H9 (cell line): ENCODE measurements around the gene PRR5L. TPM values are rescaled to one million over a fixed set of nuclear protein-coding genes. Genes with fewer than 3 reads are reported as not detected.

Experiments used
- DNase-seq: peaks from one replicate; pipeline ENCODE4 v3.0.0-alpha.2; 2017
- H2AFZ ChIP-seq: one replicate; pipeline ENCODE4 v1.6.1; 2013; ENCODE audit warnings: mild to moderate bottlenecking, low read length, control low read depth, moderate library complexity
- H2AK5ac ChIP-seq: 2 replicates; pipeline ENCODE4 v1.6.1; 2013; ENCODE audit warnings: low read length, control low read depth, mixed read lengths; ENCODE audit not compliant: insufficient read length
- H2BK120ac ChIP-seq: one replicate; pipeline ENCODE4 v1.6.1; 2013; ENCODE audit warnings: low read depth, mild to moderate bottlenecking, low read length, control low read depth, inconsistent platforms; ENCODE audit not compliant: poor library complexity, severe bottlenecking
- H2BK12ac ChIP-seq: 2 replicates; pipeline ENCODE4 v1.6.1; 2013; ENCODE audit warnings: low read length, control low read depth, mixed read lengths, low read depth; ENCODE audit not compliant: insufficient read length
- H2BK15ac ChIP-seq: 2 replicates; pipeline ENCODE4 v1.6.1; 2013; ENCODE audit warnings: low read depth, low read length, control low read depth
- H2BK20ac ChIP-seq: one replicate; pipeline ENCODE4 v1.6.1; 2013; ENCODE audit warnings: low read depth, mild to moderate bottlenecking, low read length, control low read depth, inconsistent platforms; ENCODE audit not compliant: poor library complexity, severe bottlenecking
- H2BK5ac ChIP-seq: 2 replicates; pipeline ENCODE4 v1.6.1; 2013; ENCODE audit warnings: low read length, control low read depth, mixed read lengths; ENCODE audit not compliant: insufficient read length
- H3K14ac ChIP-seq: 2 replicates; pipeline ENCODE4 v1.6.1; 2013; ENCODE audit warnings: low read length, control low read depth; ENCODE audit not compliant: insufficient read depth
- H3K18ac ChIP-seq: 2 replicates; pipeline ENCODE4 v1.6.1; 2013; ENCODE audit warnings: low read depth, mild to moderate bottlenecking, mixed read lengths, low read length, control low read depth; ENCODE audit not compliant: insufficient read length
- H3K23ac ChIP-seq: 2 replicates; pipeline ENCODE4 v1.6.1; 2013; ENCODE audit warnings: low read length, control low read depth, mixed read lengths, low read depth; ENCODE audit not compliant: insufficient read length
- H3K23me2 ChIP-seq: 2 replicates; pipeline ENCODE4 v1.6.1; 2013; ENCODE audit warnings: low read depth, mild to moderate bottlenecking, mixed read lengths, low read length, control low read depth; ENCODE audit not compliant: insufficient read length, poor library complexity, severe bottlenecking
- H3K27ac ChIP-seq: 2 replicates; pipeline ENCODE4 v1.5.1; 2013; ENCODE audit warnings: low read length, control low read depth, mixed read lengths, low read depth; ENCODE audit not compliant: insufficient read length
- H3K27me3 ChIP-seq: 2 replicates; pipeline ENCODE4 v1.6.1; 2013; ENCODE audit warnings: low read length, control low read depth, inconsistent platforms; ENCODE audit not compliant: insufficient read depth
- H3K4ac ChIP-seq: 2 replicates; pipeline ENCODE4 v1.6.1; 2013; ENCODE audit warnings: low read depth, mild to moderate bottlenecking, control low read depth, inconsistent platforms, low read length, moderate library complexity
- H3K4me1 ChIP-seq: 2 replicates; pipeline ENCODE4 v1.6.1; 2013; ENCODE audit warnings: low read length, control low read depth, inconsistent platforms; ENCODE audit not compliant: insufficient read depth
- H3K4me2 ChIP-seq: 2 replicates; pipeline ENCODE4 v1.6.1; 2013; ENCODE audit warnings: low read length, control low read depth, mixed read lengths; ENCODE audit not compliant: insufficient read length, insufficient read depth
- H3K56ac ChIP-seq: 2 replicates; pipeline ENCODE4 v1.6.1; 2013; ENCODE audit warnings: low read depth, mild to moderate bottlenecking, mixed read lengths, low read length, control low read depth; ENCODE audit not compliant: insufficient read length
- H3K79me1 ChIP-seq: 2 replicates; pipeline ENCODE4 v1.6.1; 2013; ENCODE audit warnings: low read depth, mild to moderate bottlenecking, moderate library complexity, low read length, control low read depth, inconsistent platforms; ENCODE audit not compliant: insufficient read depth, poor library complexity, severe bottlenecking
- H3K79me2 ChIP-seq: 2 replicates; pipeline ENCODE4 v1.6.1; 2013; ENCODE audit warnings: low read length, control low read depth, inconsistent platforms; ENCODE audit not compliant: insufficient read depth
- H3K9ac ChIP-seq: 2 replicates; pipeline ENCODE4 v1.6.1; 2013; ENCODE audit warnings: low read length, control low read depth, mixed read lengths; ENCODE audit not compliant: insufficient read length; ENCODE audit errors: extremely low read depth
- H3K9me3 ChIP-seq: one replicate; pipeline ENCODE4 v1.6.1; 2013; ENCODE audit warnings: low read depth, low read length, inconsistent platforms; ENCODE audit not compliant: control insufficient read depth
- H3T11ph ChIP-seq: one replicate; pipeline ENCODE4 v1.6.1; 2013; ENCODE audit warnings: mild to moderate bottlenecking, low read length, control low read depth, inconsistent platforms
- H4K20me1 ChIP-seq: one replicate; pipeline ENCODE4 v1.6.1; 2013; ENCODE audit not compliant: control insufficient read depth, insufficient read length, insufficient read depth
- H4K5ac ChIP-seq: 2 replicates; pipeline ENCODE4 v1.6.1; 2013; ENCODE audit warnings: low read depth, mild to moderate bottlenecking, mixed read lengths, low read length, control low read depth; ENCODE audit not compliant: insufficient read length
- H4K8ac ChIP-seq: replicated peaks from 2 replicates; pipeline ENCODE4 v1.6.1; 2013; ENCODE audit warnings: low read length, control low read depth, mixed read lengths, low read depth; ENCODE audit not compliant: insufficient read length
- H4K91ac ChIP-seq: 2 replicates; pipeline ENCODE4 v1.6.1; 2013; ENCODE audit warnings: low read depth, mild to moderate bottlenecking, moderate library complexity, mixed read lengths, low read length, control low read depth; ENCODE audit not compliant: insufficient read length
- H3K27ac Mint-ChIP-seq, 3 experiments: 2 replicates in 2 of 3; 3 replicates in 1 of 3; pipeline ENCODE4 v1.8.0; 2020 to 2021; ENCODE audit warnings: mixed read lengths in 3 of 3, mild to moderate bottlenecking in 1 of 3, moderate library complexity in 1 of 3
- H3K27me3 Mint-ChIP-seq: 2 replicates; pipeline ENCODE4 v1.8.0; 2021; ENCODE audit warnings: low read depth, mild to moderate bottlenecking, moderate library complexity, mixed read lengths
- H3K36me3 Mint-ChIP-seq, 3 experiments: 2 replicates in 2 of 3; 3 replicates in 1 of 3; pipeline ENCODE4 v1.8.0; 2020 to 2021; ENCODE audit warnings: low read depth in 3 of 3, mixed read lengths in 3 of 3; ENCODE audit not compliant: insufficient read depth in 1 of 3
- H3K4me1 Mint-ChIP-seq, 2 experiments: 2 replicates each; pipeline ENCODE4 v1.8.0; 2020; ENCODE audit warnings: mixed read lengths in 2 of 2
- H3K4me3 Mint-ChIP-seq, 2 experiments: 2 replicates in 1 of 2; 3 replicates in 1 of 2; pipeline ENCODE4 v1.8.0; 2020 to 2021; ENCODE audit warnings: mild to moderate bottlenecking in 2 of 2, mixed read lengths in 2 of 2, moderate library complexity in 1 of 2
- H3K9me3 Mint-ChIP-seq, 2 experiments: 2 replicates in 1 of 2; 3 replicates in 1 of 2; pipeline ENCODE4 v1.8.0; 2020; ENCODE audit warnings: mild to moderate bottlenecking in 2 of 2, mixed read lengths in 2 of 2, moderate library complexity in 1 of 2
- CTCF ChIP-seq: fragments of 200-600 bp; sonication (generic); conservative IDR thresholded peaks from 3 replicates; pipeline ENCODE4 v1.8.0; 2021; ENCODE audit warnings: antibody characterized with exemption, mild to moderate bottlenecking
- WGBS: extraction: QIAGEN DNeasy Blood & Tissue Kit; methylation state at CpG from one replicate; pipeline ENCODE4 v1.1.7; 2013; ENCODE audit warnings: missing lambda C conversion rate, low lambda C conversion rate, mixed read lengths; ENCODE audit not compliant: insufficient read length; ENCODE audit errors: extremely low coverage; 5-methylcytosine and 5-hydroxymethylcytosine counted together
- total RNA-seq: library from RNA; stranded (reverse); gene quantifications from 2 replicates; pipeline ENCODE4 v1.2.1, GENCODE V29; 2021

Gene PRR5L
- total RNA-seq, 1 experiment from 2014 or later = 5.6 TPM

GRCh38 chr11:36345084-36345511 is 49.0 kb downstream of the PRR5L start:
- Mint-ChIP-seq H3K36me3 (no peaks in the 10 kb centered on the region), H3K9me3 (no peaks in the 10 kb centered on the region), H3K27me3 (peaks cover 3% of the 10 kb centered on the region), H3K4me1 (peaks cover 4 to 6% of the 10 kb centered on the region in 2 experiments; a peak in 3 of 4 replicates), H3K27ac (peak overlapping the region in 1 of 3 experiments; percentile 21; a peak in 1 of 7 replicates), H3K4me3 (no peak overlapping the region)
- H2BK15ac ChIP-seq = no peak overlapping the region
- H3K27me3 ChIP-seq = no peaks in the 10 kb centered on the region
- H3K9ac ChIP-seq = no peak overlapping the region
- H3K4me2 ChIP-seq = no peak overlapping the region
- H3K23me2 ChIP-seq = no peaks in the 10 kb centered on the region
- H3K79me1 ChIP-seq = no peaks in the 10 kb centered on the region
- no peaks in the 10 kb centered on the region for H4K20me1 ChIP-seq
- no peak overlapping the region for H3K23ac ChIP-seq
- H2BK5ac ChIP-seq = no peak overlapping the region
- no peaks in the 10 kb centered on the region for H3K79me2 ChIP-seq
- H4K5ac ChIP-seq = no peak overlapping the region
- no peak overlapping the region for H2BK20ac ChIP-seq
- no peak overlapping the region for H3K27ac ChIP-seq
- no peaks in the 10 kb centered on the region for H3K4me1 ChIP-seq
- H3T11ph ChIP-seq = no peak overlapping the region
- H3K18ac ChIP-seq = no peak overlapping the region
- no peak for DNase-seq
- H2AFZ ChIP-seq = no peak overlapping the region
- H2BK12ac ChIP-seq = no peak overlapping the region
- no peak overlapping the region for H2AK5ac ChIP-seq
- no peak overlapping the region for H2BK120ac ChIP-seq
- H3K4ac ChIP-seq = no peak overlapping the region
- no peak overlapping the region for H3K56ac ChIP-seq
- WGBS = no CpG with 5 or more reads among the region's 11 CpGs
- TF ChIP-seq CTCF = no peak
- H3K14ac ChIP-seq = no peak overlapping the region
- no peaks in the 10 kb centered on the region for H3K9me3 ChIP-seq
- H4K8ac ChIP-seq = no peak overlapping the region
- H4K91ac ChIP-seq = no peak overlapping the region
